Measurements from ENCODE around the gene FOXP1. TPM values are rescaled to one million over a fixed set of nuclear protein-coding genes. Genes with fewer than 3 reads are reported as not detected.

FOXP1 gene
- total and polyA plus RNA-seq, 2 donors (not counting 1 experiment from before 2014, with no cell fraction given) = 91.1 to 508 TPM

DNA sequence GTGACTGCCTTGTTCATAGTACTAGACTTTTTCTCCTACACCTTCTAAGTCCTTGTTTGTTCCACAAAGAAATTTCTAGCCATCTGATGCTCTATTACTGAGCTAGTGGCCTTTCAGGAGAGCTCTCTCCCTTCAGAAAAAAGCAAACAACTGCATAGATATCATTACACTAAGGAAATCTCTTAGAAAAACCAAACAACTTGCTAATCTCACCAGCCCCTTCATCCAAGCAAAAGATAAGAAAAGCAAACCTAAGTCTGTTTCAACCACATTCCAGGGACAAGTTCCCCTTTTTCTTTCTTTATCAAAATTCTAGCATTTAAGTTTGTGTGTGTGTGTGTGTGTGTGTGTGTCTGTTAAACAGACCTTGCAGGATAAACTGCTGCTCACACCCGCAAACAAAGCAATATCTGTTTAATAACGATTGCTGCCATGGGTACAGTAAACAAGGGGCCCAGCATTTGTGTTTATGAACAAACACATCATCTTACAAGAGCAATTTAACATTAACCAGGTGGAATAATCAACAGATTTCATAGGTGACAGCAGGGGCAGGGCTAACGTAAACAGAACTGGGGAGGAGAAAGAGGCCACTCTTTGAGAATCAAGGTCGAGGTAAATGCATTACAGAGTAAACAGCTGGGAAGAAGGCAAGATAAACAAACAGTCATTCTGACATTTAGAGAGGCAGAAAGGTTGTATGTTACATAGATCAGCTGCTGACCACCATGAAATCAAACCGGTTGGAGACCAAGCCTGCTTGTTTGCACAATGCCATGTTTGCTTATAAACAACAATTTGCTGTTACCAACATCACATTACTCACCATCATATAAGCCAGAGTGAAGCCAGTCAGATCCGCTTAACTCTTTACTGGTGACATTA is 375.1 kb downstream of the FOXP1 start:
- H3K79me2 ChIP-seq (ENCODE audit: control insufficient read depth, insufficient read depth, low read length) = peaks cover 100% of the 10 kb centered on the region
- Mint-ChIP-seq H3K4me3 (peak overlapping the region; percentile 1), H3K27me3 (no peaks in the 10 kb centered on the region), H3K4me1 (peaks cover 74% of the 10 kb centered on the region), H3K27ac (peak overlapping the region; percentile 57), H3K9me3 (ENCODE audit: insufficient read depth) (no peaks in the 10 kb centered on the region)
- no peak for ATAC-seq (ENCODE audit: low read depth)
- DNase-seq = peak; percentile 44
- H4K20me1 ChIP-seq (ENCODE audit: control insufficient read depth, insufficient read depth, low read length, poor library complexity, severe bottlenecking) = peaks cover 55% of the 10 kb centered on the region
- peak overlapping the region in 1 of 2 donors; percentile 38 for H3K27ac ChIP-seq (ENCODE audit: low read length in 2 of 2)
- TF ChIP-seq, protein P1, sequence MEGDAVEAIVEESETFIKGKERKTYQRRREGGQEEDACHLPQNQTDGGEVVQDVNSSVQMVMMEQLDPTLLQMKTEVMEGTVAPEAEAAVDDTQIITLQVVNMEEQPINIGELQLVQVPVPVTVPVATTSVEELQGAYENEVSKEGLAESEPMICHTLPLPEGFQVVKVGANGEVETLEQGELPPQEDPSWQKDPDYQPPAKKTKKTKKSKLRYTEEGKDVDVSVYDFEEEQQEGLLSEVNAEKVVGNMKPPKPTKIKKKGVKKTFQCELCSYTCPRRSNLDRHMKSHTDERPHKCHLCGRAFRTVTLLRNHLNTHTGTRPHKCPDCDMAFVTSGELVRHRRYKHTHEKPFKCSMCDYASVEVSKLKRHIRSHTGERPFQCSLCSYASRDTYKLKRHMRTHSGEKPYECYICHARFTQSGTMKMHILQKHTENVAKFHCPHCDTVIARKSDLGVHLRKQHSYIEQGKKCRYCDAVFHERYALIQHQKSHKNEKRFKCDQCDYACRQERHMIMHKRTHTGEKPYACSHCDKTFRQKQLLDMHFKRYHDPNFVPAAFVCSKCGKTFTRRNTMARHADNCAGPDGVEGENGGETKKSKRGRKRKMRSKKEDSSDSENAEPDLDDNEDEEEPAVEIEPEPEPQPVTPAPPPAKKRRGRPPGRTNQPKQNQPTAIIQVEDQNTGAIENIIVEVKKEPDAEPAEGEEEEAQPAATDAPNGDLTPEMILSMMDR (IDR thresholded peaks at IDR 0.05) = no peak
- no peak for TF ChIP-seq EZH2 (IDR thresholded peaks at IDR 0.05; ENCODE audit: borderline replicate concordance, insufficient read depth, low read depth, low read length, poor library complexity, severe bottlenecking)
- peak overlapping the region; percentile 7 for H3K4me2 ChIP-seq (replicated peaks; ENCODE audit: low read depth, low read length, poor library complexity, severe bottlenecking)
- H3K4me3 ChIP-seq (ENCODE audit: control extremely low read depth in 1 of 5, extremely low read depth in 1 of 5, insufficient read depth in 1 of 5, low read depth in 2 of 5, low read length in 4 of 5) = no peak overlapping the region
- intact Hi-C loops (cut with micrococcal nuclease) = no loop called here
- 81% methylated on average over 4 of the region's 6 CpGs for WGBS (ENCODE audit: insufficient coverage)
- no peaks in the 10 kb centered on the region for H3K9me3 ChIP-seq (ENCODE audit: control extremely low read depth in 1 of 3, control insufficient read depth in 2 of 3, insufficient read depth in 1 of 3, low read length in 2 of 3)
- H3K27me3 ChIP-seq (replicated peaks in 1 of 4; ENCODE audit: control extremely low read depth in 1 of 4, control insufficient read depth in 3 of 4, insufficient read depth in 4 of 4, low read length in 3 of 4) = no peaks in the 10 kb centered on the region
- no peak overlapping the region for H3K9ac ChIP-seq (ENCODE audit: low read length)
- peaks cover 1 to 4% of the 10 kb centered on the region in 2 experiments for H3K36me3 ChIP-seq (replicated peaks in 1 of 2; ENCODE audit: control extremely low read depth in 1 of 2, control insufficient read depth in 1 of 2, extremely low read depth in 1 of 2, insufficient read depth in 2 of 2, low read length in 1 of 2)
- ChIA-PET POLR2A (no interaction called here), CTCF (interaction anchor here (1.0 kb wide), 1 partner anchor 17 kb away, joined by 3 read pairs; no protein-coding TSS in a partner anchor)
- no peak overlapping the region for H2AFZ ChIP-seq (ENCODE audit: insufficient read depth, low read depth, low read length, poor library complexity, severe bottlenecking)
- H3K4me1 ChIP-seq (ENCODE audit: control insufficient read depth in 2 of 2, insufficient read depth in 2 of 2, low read length in 2 of 2) = peaks cover 25 to 27% of the 10 kb centered on the region in 2 donors

GRCh38 chr3:71207632-71208031 is 375.9 kb downstream of the FOXP1 start:
- Histone ChIP-seq H3K4me1 (ENCODE audit: control insufficient read depth in 2 of 2, insufficient read depth in 2 of 2, low read length in 2 of 2) (peaks cover 27 to 30% of the 10 kb centered on the region in 2 donors), H3K36me3 (replicated peaks in 1 of 2; ENCODE audit: control extremely low read depth in 1 of 2, control insufficient read depth in 1 of 2, extremely low read depth in 1 of 2, insufficient read depth in 2 of 2, low read length in 1 of 2) (peaks cover 3 to 4% of the 10 kb centered on the region in 2 experiments), H2AFZ (ENCODE audit: insufficient read depth, low read depth, low read length, poor library complexity, severe bottlenecking) (no peak overlapping the region), H3K4me3 (ENCODE audit: control extremely low read depth in 1 of 5, extremely low read depth in 1 of 5, insufficient read depth in 1 of 5, low read depth in 2 of 5, low read length in 4 of 5) (no peak overlapping the region), H4K20me1 (ENCODE audit: control insufficient read depth, insufficient read depth, low read length, poor library complexity, severe bottlenecking) (peaks cover 59% of the 10 kb centered on the region), H3K79me2 (ENCODE audit: control insufficient read depth, insufficient read depth, low read length) (peaks cover 100% of the 10 kb centered on the region), H3K27me3 (replicated peaks in 1 of 4; ENCODE audit: control extremely low read depth in 1 of 4, control insufficient read depth in 3 of 4, insufficient read depth in 4 of 4, low read length in 3 of 4) (no peaks in the 10 kb centered on the region), H3K9me3 (ENCODE audit: control extremely low read depth in 1 of 3, control insufficient read depth in 2 of 3, insufficient read depth in 1 of 3, low read length in 2 of 3) (no peaks in the 10 kb centered on the region), H3K4me2 (replicated peaks; ENCODE audit: low read depth, low read length, poor library complexity, severe bottlenecking) (no peak overlapping the region), H3K9ac (ENCODE audit: low read length) (no peak overlapping the region), H3K27ac (ENCODE audit: low read length in 2 of 2) (peak overlapping the region in 1 of 2 donors; percentile 38)
- H3K9me3 Mint-ChIP-seq (ENCODE audit: insufficient read depth) = no peaks in the 10 kb centered on the region
- WGBS (ENCODE audit: insufficient coverage) = 100% methylated on average over 1 of the region's 3 CpGs
- no peak overlapping the region for H3K4me3 Mint-ChIP-seq
- DNase-seq (no peak), ATAC-seq (ENCODE audit: low read depth) (no peak)
- no peak for TF ChIP-seq EZH2 (IDR thresholded peaks at IDR 0.05; ENCODE audit: borderline replicate concordance, insufficient read depth, low read depth, low read length, poor library complexity, severe bottlenecking)
- TF ChIP-seq, protein P1 (IDR thresholded peaks at IDR 0.05) = no peak
- intact Hi-C loops (cut with micrococcal nuclease) = no loop called here
- peaks cover 80% of the 10 kb centered on the region for H3K4me1 Mint-ChIP-seq
- ChIA-PET CTCF (no interaction called here), POLR2A (no interaction called here)
- H3K27ac Mint-ChIP-seq = peak overlapping the region; percentile 42
- H3K27me3 Mint-ChIP-seq = no peaks in the 10 kb centered on the region

Measured in B cell (primary cell).